Endometrial microvascular endothelial cells (primary cell): ENCODE data around the gene NLN. TPM values are rescaled to one million over a fixed set of nuclear protein-coding genes. Genes with fewer than 3 reads are reported as not detected.
"Not testable (repeated sequence)": the region's sequence is repeated elsewhere in the genome, so short reads cannot be mapped to it uniquely, and the experiment has no call there.

ENCODE experiments used
- in situ Hi-C: cut with HindIII; loops from 2 replicates; pipeline ENCODE4 v1.10.0; 2017; ENCODE audit warnings: low sequenced_read_pairs, low pct_unique_long_range_greater_than_20kb; ENCODE audit errors: inconsistent ontology term
- total RNA-seq: library from RNA; depleted of rRNA; stranded (reverse); fragments of >200 nt; gene quantifications from one replicate; pipeline ENCODE4 v1.2.3, GENCODE V29; 2015; ENCODE audit errors: inconsistent ontology term

Gene NLN
- 52.0 TPM for total RNA-seq

DNA sequence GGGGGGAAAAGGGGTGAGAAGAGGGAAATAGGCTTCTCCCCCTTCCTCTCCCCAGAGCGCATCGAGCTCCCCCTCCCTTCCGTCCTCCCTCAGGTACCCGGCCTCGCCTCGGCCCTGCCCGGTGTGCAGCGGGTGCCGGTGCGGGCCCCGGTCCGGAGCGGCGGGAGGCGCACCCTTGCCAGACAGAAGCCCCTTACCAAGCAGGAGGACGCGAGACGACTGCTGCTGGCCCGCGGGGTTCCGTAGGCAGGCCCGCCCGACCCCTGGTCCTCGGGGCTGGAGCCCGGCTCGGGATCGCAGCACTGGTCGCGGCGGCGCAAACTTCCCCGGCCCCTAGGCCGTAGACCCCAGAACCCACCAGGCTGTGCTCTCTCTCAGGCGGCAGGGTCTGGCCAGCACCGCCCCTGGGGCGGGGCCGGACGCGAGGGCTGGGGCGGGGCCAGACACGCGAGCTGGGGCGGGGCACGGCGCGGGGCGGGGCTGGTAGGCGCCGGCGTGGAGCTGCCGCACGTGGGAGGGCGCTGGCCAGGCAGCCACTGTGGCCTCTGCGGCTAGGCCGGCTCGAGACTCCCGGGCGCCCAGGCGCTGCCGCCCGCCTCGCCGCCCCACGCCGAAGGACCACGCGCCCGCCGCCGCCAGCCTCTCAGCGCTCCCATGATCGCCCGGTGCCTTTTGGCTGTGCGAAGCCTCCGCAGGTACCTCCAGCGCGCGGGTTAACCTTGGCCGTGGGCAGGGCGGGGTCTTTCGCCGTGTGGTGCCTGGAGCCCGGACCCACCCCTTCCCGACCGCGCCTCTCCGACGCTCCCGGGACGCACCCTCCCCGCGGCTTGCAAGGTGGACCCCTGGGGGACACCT lies at the start of gene NLN, which contains the start of gene SGTB:
NLN (plus strand) TSS at position 486 of the 855 bp plus-strand sequence; CDS start at position 655, 169 bp downstream.
SGTB (minus strand) TSS at position 390 of the 855 bp plus-strand sequence. CDS start 1,302 bp downstream, outside the sequence.
- in situ Hi-C loops, result no loop called here

- in situ Hi-C loops, result no loop called here
These were observed 49.2 kb upstream of the NLN start for GRCh38 chr5:65672796-65673195.

DNA sequence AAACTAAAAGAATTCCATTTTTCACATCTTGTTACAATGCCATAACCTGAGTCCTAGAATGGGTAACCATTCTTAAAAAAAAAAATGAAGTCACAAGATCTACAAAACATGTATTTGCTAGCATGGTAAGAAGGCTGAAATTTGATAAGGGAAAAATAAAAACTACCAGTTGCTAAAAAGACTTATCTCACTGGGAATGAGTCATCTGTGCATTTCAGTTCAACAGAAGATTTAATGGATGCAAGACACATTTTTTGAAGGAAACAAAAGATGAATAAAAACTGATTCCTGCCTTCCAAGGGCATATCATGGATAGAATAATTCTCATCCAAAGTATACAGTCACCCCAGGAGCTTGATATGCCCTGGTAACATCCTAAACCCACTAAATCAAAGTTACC lies 47.3 kb upstream of the NLN start:
- in situ Hi-C loops, result no loop called here

GRCh38 chr5:65676056-65676455 lies 45.9 kb upstream of the NLN start:
- in situ Hi-C loops, result not testable (repeated sequence)

DNA sequence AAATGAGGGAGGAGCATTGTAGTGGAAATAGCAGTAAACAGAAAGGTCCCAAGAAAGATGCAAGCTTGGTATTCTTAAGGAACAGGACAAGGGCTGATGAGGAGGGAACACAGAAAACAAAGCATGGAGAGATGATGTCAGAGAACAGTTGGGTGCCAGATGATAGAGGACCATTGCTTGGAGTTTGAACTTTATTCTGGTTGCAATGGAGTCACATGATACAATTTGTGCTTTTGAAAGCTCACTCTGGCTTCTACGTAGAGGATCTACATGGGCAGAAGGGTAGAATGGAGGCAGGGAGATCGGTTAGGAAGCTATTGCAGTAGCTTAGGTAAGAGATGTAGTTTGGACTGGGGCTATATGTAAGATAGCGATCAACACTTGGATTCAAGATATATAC lies 39.9 kb upstream of the NLN start:
- in situ Hi-C loops, result no loop called here

DNA sequence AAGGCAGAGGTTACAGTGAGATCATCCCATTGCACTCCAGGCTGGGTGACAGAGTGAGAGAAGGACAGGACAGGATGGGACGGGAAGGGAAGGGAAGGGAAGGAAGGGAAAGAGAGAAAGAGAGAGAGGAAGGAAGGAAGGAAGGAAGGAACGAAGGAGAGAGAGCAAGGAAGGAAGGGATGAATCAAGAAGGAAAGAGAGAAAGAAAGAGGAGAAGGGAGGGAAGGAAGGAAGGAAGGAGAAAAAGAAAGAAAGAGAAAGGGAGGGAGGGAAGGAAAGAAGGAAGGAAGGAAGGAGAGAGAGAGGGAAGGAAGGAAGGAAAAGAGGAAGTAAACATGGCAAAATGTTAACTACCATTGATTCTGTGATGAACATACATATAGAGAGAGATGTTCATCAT lies 28.9 kb upstream of the NLN start:
- in situ Hi-C loops, result no loop called here

GRCh38 chr5:65695162-65695755 lies 26.7 kb upstream of the NLN start:
- in situ Hi-C loops, result no loop called here

- in situ Hi-C loops, result no loop called here
These were observed 26.1 kb upstream of the NLN start for GRCh38 chr5:65695896-65696295.

GRCh38 chr5:65696892-65697291 lies 25.1 kb upstream of the NLN start:
- in situ Hi-C loops, result no loop called here

DNA sequence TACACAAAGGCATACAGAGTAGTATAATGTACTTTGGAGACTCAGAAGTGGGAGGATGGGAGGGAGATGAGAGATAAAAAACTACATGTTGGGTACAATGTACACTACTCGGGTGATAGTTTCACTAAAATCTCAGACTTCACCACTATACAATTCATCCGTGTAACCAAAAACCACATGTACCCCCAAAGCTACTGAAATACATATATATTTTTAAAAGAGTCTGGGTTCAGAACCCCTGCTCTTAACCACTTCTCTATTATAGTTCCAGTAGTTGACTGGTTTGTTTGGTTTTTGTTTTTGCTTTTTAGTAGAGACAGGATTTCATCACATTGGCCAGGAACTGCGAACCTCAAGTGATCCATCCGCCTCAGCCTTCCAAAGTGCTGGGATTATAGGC lies 22.7 kb upstream of the NLN start:
- in situ Hi-C loops, result no loop called here

DNA sequence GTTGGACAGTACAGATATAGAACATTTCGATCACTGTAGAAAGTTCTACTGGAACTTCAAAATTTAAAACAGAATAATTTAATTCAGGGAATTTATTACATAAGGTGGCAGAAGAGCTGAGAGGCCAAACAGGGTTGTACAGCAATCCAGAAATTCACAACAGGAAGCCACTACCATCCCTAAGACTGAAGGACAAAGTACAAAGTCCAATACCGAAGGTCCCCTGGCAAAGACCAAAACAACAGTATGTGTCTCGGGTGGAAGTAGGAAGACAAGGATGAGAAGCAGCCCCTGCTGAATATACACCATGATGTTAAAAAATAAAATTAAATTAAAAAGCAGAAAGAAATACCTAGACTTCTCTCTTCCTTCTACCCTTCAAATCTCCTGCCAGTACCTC lies 20.0 kb upstream of the NLN start:
- in situ Hi-C loops, result no loop called here

DNA sequence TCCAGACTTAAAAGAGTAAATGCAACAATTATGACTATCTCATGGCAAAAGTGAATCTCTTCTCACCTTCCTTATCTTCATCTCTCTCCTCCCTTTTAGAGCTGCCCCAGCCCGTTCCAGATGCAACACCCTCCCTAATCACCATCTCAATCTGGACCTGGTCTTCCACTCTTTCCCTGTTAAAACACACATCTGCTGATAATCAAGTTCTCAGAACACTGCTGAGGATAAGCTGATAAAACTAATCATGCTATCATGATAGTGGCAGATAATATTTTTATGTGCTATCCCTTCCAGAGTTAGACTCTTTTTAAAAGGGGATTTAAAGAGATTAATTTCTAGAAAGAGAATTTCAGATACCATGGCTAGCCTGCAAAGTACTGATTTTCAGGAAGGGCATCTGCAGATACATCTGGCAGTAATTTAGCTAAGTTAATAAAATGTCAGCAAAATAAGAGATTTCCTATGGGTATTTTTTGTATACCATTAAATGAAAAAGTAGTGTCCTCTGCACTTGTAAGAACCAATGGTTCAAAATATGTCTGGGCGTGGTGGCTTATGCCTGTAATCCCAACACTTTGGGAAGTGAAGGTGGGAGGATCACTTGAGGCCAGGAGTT lies 17.3 kb upstream of the NLN start:
- in situ Hi-C loops, result no loop called here

DNA sequence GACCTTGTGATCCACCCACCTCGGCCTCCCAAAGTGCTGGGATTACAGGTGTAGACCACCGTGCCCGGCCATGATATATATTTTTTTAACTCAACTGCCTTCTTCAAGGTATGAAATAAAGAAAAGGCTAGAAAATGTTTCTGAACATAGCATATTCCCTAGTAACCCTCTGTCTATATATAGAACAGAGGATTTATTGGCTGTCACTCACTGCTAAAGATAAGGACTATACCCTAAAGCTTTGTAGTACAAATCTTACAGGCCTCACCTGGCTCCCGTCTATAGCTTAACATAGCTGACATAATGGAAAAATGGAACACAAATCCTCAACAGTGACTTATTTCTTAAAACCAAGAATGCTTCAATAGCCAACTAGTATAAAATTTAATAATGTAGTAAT lies 14.3 kb upstream of the NLN start:
- in situ Hi-C loops, result no loop called here

DNA sequence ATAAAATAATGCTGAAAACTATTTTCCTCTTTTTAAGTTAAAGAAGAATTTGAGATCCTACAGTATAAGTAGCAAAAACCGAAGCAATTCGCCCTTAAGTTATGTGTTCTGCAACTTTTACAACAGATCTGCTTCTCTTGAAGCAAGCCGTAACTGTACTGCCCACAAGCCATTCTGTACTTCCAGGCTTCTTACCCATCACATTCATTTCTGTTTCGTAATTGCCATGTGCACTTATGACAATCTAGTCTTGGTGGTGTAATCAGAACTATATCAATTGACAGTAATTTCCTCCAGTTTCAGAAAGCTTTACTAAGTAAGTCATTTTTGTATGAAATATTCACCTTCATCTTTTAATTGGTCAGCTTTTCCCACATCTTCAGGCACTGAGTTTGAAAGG lies 13.9 kb upstream of the NLN start:
- in situ Hi-C loops, result no loop called here

DNA sequence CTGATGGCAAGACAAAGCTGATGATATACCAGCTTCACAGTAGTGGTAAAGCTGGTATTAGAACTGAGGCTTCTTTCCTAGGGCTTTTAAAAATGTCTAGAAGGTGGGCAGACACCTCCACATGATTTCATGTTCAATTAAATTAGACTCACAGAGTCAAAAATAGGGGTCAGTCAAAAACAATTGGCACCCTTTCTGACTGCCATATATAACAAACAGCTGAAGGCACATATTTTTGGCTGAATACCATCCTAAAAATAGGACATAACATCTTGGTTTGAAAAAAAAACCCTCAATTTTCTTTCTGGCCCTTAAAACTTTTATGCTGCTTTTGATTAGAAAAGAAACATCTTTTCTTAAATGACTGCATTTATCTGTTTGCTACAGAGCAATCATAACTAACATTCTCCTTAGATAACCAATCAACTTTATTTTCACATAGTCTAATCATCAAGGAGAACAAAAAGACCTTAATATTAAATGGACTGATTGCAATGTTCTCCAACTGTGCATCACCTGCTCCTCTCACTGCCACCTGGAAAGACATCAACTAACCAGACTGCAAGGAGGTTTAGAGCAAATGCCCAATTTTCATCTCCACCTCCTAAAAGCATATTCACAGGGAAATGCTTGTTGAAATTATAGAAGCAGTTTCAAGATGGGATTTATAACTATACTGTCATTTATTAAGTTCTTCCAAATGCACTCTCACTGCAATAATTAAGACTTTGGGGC lies 3.3 kb upstream of the NLN start:
- in situ Hi-C loops, result no loop called here

DNA sequence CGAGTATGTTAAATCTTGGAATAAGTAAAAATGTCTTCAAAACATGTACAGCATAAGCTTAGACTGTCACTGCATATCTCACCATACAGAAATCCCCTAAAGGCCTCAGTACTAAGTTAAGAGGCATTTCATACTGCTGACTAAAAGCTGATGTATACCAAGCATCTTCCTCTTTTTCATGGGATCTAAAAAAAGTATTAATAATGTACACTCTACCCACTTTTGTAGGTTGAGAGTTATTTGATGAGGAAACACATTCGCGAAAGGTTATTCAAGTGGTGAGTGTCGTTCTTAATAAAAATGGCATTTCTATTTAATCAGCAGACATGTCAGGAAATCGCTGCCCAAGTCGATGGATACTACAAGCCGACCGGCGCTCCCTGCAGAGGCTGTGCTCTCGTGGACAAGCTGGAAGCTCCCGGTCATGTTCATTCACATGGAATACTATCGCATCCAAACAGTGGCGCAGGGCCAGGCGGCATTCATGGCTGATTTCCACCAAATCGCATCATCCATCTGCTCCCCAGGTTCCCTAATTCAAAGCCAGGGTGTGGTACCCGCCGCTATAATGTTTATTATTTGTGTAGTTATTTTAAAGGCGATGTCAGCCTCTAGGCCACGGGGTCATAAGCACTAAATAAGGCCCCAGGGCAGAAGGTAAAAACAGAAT lies 820 bp upstream of the NLN start:
- in situ Hi-C loops, result no loop called here

- in situ Hi-C loops, result no loop called here
These were observed 784 bp downstream of the NLN start for GRCh38 chr5:65722575-65723403.
